ENCODE results near the gene PPFIBP1.
"Not testable (repeated sequence)": the region's sequence is repeated elsewhere in the genome, so short reads cannot be mapped to it uniquely, and the experiment has no call there.

Gene PPFIBP1

GRCh38 chr12:27544858-27545257 is 20.9 kb downstream of the PPFIBP1 start:
- DNase-seq: not testable (repeated sequence)

- DNase-seq: no peak
Measured at GRCh38 chr12:27545665-27546064, 21.7 kb downstream of the PPFIBP1 start.

- DNase-seq: no peak
Measured at GRCh38 chr12:27547592-27547991, 23.6 kb downstream of the PPFIBP1 start.

GRCh38 chr12:27548301-27549199 is 24.5 kb downstream of the PPFIBP1 start:
- no peak for DNase-seq

- no peak for DNase-seq
Measured at GRCh38 chr12:27549236-27549800, 25.3 kb downstream of the PPFIBP1 start.

GRCh38 chr12:27549801-27550652 is 26.0 kb downstream of the PPFIBP1 start:
- DNase-seq: no peak

- no peak for DNase-seq
Measured at GRCh38 chr12:27550653-27550975, 26.6 kb downstream of the PPFIBP1 start.

GRCh38 chr12:27551172-27551840 is 27.3 kb downstream of the PPFIBP1 start:
- DNase-seq: no peak

- DNase-seq: no peak
Measured at GRCh38 chr12:27552235-27552634, 28.2 kb downstream of the PPFIBP1 start.

GRCh38 chr12:27552886-27553560 is 29.0 kb downstream of the PPFIBP1 start:
- no peak for DNase-seq

- DNase-seq: no peak
Measured at GRCh38 chr12:27553941-27554340, 29.9 kb downstream of the PPFIBP1 start.

- no peak for DNase-seq
Measured at GRCh38 chr12:27554421-27555186, 30.6 kb downstream of the PPFIBP1 start.

- no peak for DNase-seq
Measured at GRCh38 chr12:27555361-27555760, 31.4 kb downstream of the PPFIBP1 start.

GRCh38 chr12:27555925-27556778 is 32.1 kb downstream of the PPFIBP1 start:
- no peak for DNase-seq

GRCh38 chr12:27560126-27560525 is 36.1 kb downstream of the PPFIBP1 start:
- no peak for DNase-seq

GRCh38 chr12:27561535-27562350 is 37.7 kb downstream of the PPFIBP1 start:
- no peak for DNase-seq

GRCh38 chr12:27564612-27565213 is 40.7 kb downstream of the PPFIBP1 start:
- no peak for DNase-seq

GRCh38 chr12:27566159-27566558 is 42.2 kb downstream of the PPFIBP1 start:
- DNase-seq: no peak

GRCh38 chr12:27566626-27567025 is 42.6 kb downstream of the PPFIBP1 start:
- DNase-seq: no peak
